Measurements from ENCODE around the gene FADS1. TPM values are rescaled to one million over a fixed set of nuclear protein-coding genes. Genes with fewer than 3 reads are reported as not detected.

FADS1 gene
- total and polyA plus RNA-seq, 7 donors: 8.6 to 93.2 (median 17.2) TPM

- 86 to 90% (median 89%) methylated on average over 16 to 18 of the region's 18 CpGs for WGBS, 3 donors
- intact Hi-C loops (cut with DNase I): loop anchor here (2.0 to 10.0 kb wide), 7 partner anchors 76 to 313 kb away; partner anchors contain the start of gene BEST1 (in 1 of the 2)
- H3K27ac ChIP-seq: no peak overlapping the region
- H3K27me3 ChIP-seq (ENCODE audit: insufficient read depth in 3 of 3, low read length in 2 of 3): no peaks in the 10 kb centered on the region
- TF ChIP-seq, protein P1, sequence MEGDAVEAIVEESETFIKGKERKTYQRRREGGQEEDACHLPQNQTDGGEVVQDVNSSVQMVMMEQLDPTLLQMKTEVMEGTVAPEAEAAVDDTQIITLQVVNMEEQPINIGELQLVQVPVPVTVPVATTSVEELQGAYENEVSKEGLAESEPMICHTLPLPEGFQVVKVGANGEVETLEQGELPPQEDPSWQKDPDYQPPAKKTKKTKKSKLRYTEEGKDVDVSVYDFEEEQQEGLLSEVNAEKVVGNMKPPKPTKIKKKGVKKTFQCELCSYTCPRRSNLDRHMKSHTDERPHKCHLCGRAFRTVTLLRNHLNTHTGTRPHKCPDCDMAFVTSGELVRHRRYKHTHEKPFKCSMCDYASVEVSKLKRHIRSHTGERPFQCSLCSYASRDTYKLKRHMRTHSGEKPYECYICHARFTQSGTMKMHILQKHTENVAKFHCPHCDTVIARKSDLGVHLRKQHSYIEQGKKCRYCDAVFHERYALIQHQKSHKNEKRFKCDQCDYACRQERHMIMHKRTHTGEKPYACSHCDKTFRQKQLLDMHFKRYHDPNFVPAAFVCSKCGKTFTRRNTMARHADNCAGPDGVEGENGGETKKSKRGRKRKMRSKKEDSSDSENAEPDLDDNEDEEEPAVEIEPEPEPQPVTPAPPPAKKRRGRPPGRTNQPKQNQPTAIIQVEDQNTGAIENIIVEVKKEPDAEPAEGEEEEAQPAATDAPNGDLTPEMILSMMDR (IDR thresholded peaks at IDR 0.05): no peak
- H3K9me3 ChIP-seq: no peaks in the 10 kb centered on the region
- ATAC-seq (no peak), DNase-seq (peak in 1 of 2 donors; percentile 26)
- H3K4me3 ChIP-seq: no peak overlapping the region
- peaks cover 0 to 8% of the 10 kb centered on the region in 2 donors for H3K36me3 ChIP-seq (ENCODE audit: insufficient read depth in 1 of 2, low read depth in 1 of 2)
- peaks cover 19% of the 10 kb centered on the region for H3K4me1 ChIP-seq
Measured at GRCh38 chr11:61795876-61796526, 20.8 kb downstream of the FADS1 start.

- Histone ChIP-seq H3K9me3 (no peaks in the 10 kb centered on the region), H3K4me1 (peaks cover 20% of the 10 kb centered on the region), H3K4me3 (no peak overlapping the region), H3K27ac (no peak overlapping the region), H3K36me3 (ENCODE audit: insufficient read depth in 1 of 2, low read depth in 1 of 2) (peaks cover 0 to 8% of the 10 kb centered on the region in 2 donors), H3K27me3 (ENCODE audit: insufficient read depth in 3 of 3, low read length in 2 of 3) (no peaks in the 10 kb centered on the region)
- WGBS, 3 donors: 62 to 71% (median 70%) methylated on average over 12 of the region's 12 CpGs
- intact Hi-C loops (cut with DNase I): loop anchor here (5.0 to 10.0 kb wide), 5 partner anchors 77 to 312 kb away; partner anchors contain the start of gene BEST1 (in 1 of the 2)
- TF ChIP-seq, protein P1 (IDR thresholded peaks at IDR 0.05): no peak
- ATAC-seq (no peak), DNase-seq (no peak)
Measured at GRCh38 chr11:61795459-61795858, 21.3 kb downstream of the FADS1 start.

DNA sequence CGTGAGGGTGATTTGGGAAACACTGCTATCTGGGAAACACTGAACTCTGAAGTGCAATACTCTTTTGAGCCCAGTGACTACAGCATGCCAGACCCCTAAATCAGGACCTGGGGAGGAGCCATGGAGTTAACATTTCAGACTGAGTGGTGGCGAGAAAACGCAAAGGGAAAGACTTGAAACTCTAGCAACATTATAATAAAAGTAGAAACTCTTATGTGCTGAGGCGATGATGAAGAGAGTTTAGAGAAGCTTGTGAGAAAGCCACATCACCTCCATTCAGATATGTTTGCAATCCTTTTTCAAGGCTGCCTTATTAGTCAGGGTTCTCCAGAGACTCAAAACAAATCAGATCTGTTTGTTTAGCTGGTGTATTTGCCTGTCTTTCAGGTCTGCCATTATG lies 22.2 kb downstream of the FADS1 start:
- Histone ChIP-seq H3K27me3 (ENCODE audit: insufficient read depth in 3 of 3, low read length in 2 of 3) (no peaks in the 10 kb centered on the region), H3K4me3 (no peak overlapping the region), H3K36me3 (ENCODE audit: insufficient read depth in 1 of 2, low read depth in 1 of 2) (peaks cover 6 to 17% of the 10 kb centered on the region in 2 donors), H3K27ac (no peak overlapping the region), H3K4me1 (peaks cover 20% of the 10 kb centered on the region), H3K9me3 (no peaks in the 10 kb centered on the region)
- TF ChIP-seq, protein P1 (IDR thresholded peaks at IDR 0.05): no peak
- intact Hi-C loops (cut with DNase I): loop anchor here (5.0 to 10.0 kb wide), 3 partner anchors 98 to 160 kb away; partner anchors contain the start of genes BEST1 (in 1 of the 2) and FADS3 (in 1 of the 2)
- DNase-seq (no peak), ATAC-seq (no peak)
- 86 to 89% (median 86%) methylated on average over 4 of the region's 4 CpGs for WGBS, 3 donors

DNA sequence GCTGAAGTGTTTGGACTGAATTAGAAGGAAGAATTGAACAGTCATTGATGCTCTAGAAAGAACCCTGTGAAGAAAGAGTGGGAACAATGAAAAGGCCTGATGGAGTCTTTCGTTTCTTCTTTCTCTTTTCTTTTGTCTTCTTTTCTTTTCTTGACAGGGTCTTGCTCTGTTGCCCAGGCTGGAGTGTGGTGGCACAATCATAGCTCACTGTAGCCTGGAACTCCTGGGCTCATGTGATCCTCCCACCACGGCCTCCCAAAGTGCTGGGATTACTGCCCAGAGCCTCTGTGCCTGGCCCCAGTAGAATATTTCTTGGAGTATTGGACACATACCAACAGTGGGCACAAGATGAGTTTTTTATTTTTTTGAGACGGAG lies 23.0 kb downstream of the FADS1 start:
- H3K27me3 ChIP-seq (ENCODE audit: insufficient read depth in 3 of 3, low read length in 2 of 3): no peaks in the 10 kb centered on the region
- WGBS, 3 donors: 48 to 73% (median 58%) methylated on average over 3 of the region's 3 CpGs
- H3K4me1 ChIP-seq: peaks cover 20% of the 10 kb centered on the region
- intact Hi-C loops (cut with DNase I): loop anchor here (5.0 to 10.0 kb wide), 3 partner anchors 98 to 161 kb away; partner anchors contain the start of genes BEST1 (in 1 of the 2) and FADS3 (in 1 of the 2)
- H3K36me3 ChIP-seq (ENCODE audit: insufficient read depth in 1 of 2, low read depth in 1 of 2): peaks cover 6 to 25% of the 10 kb centered on the region in 2 donors
- TF ChIP-seq, protein P1 (IDR thresholded peaks at IDR 0.05): no peak
- DNase-seq (peak in 1 of 2 donors; percentile 11), ATAC-seq (no peak)
- no peak overlapping the region for H3K4me3 ChIP-seq
- H3K9me3 ChIP-seq: no peaks in the 10 kb centered on the region
- no peak overlapping the region for H3K27ac ChIP-seq

Data from psoas muscle (tissue), 8 donors.